K562 (cell line): ENCODE results near the gene ORAI3. TPM values are rescaled to one million over a fixed set of nuclear protein-coding genes. Genes with fewer than 3 reads are reported as not detected.

Experiments used
- BACH1 ChIP-seq: fragments of 200-800 bp; sonication (Bioruptor generic); IDR thresholded peaks from 2 replicates; pipeline ENCODE4 v1.6.1; 2016; ENCODE audit warnings: missing genetic modification characterization, missing compliant biosample characterization
- BCLAF1 ChIP-seq, 2 experiments: fragments of 450-650 bp in 1 of 2; IDR thresholded peaks; 2 replicates each; pipeline ENCODE4 v1.6.1; 2011 to 2017; ENCODE audit warnings: low read depth in 2 of 2, antibody characterized with exemption in 1 of 2, borderline replicate concordance in 1 of 2, low read length in 1 of 2, mild to moderate bottlenecking in 1 of 2, mixed read lengths in 1 of 2; ENCODE audit not compliant: control insufficient read depth in 1 of 2
- BCOR ChIP-seq: fragments of 450-650 bp; IDR thresholded peaks from 2 replicates; pipeline ENCODE4 v1.6.1; 2016
- CBFB ChIP-seq: sonication (generic); formaldehyde crosslinking; IDR thresholded peaks from 2 replicates; pipeline ENCODE4 v1.4.0; 2020; ENCODE audit warnings: mild to moderate bottlenecking, missing genetic modification reagents
- CCAR2 ChIP-seq: fragments of 200-400 bp; formaldehyde crosslinking; IDR thresholded peaks from 2 replicates; pipeline ENCODE4 v1.6.1; 2017; ENCODE audit warnings: mild to moderate bottlenecking, low read depth, low read length
- E4F1 ChIP-seq: fragments of 250-450 bp; sonication (Bioruptor Pico); IDR thresholded peaks from 2 replicates; pipeline ENCODE4 v1.5.0; 2021; ENCODE audit warnings: mild to moderate bottlenecking, borderline replicate concordance
- HCFC1 ChIP-seq: IDR thresholded peaks from 2 replicates; pipeline ENCODE4 v1.6.1; 2012; ENCODE audit warnings: low read depth, low read length, improper control_type of control experiment
- HNRNPH1 ChIP-seq: fragments of 200-400 bp; formaldehyde crosslinking; optimal IDR thresholded peaks from 2 replicates; pipeline ENCODE3; 2017; ENCODE audit warnings: low read depth, mild to moderate bottlenecking, low read length, moderate library complexity
- NCOA4 ChIP-seq: fragments of 450-650 bp; IDR thresholded peaks from 2 replicates; pipeline ENCODE4 v1.6.1; 2018; ENCODE audit warnings: mild to moderate bottlenecking; ENCODE audit not compliant: partially characterized antibody
- PPARD ChIP-seq: fragments of 250-450 bp; sonication (Bioruptor Pico); IDR thresholded peaks from 2 replicates; pipeline ENCODE4 v1.8.0; 2022; ENCODE audit warnings: inconsistent platforms, mild to moderate bottlenecking, moderate library complexity
- RBFOX2 ChIP-seq: fragments of 200-400 bp; formaldehyde crosslinking; IDR thresholded peaks from 2 replicates; pipeline ENCODE4 v1.6.1; 2017; ENCODE audit warnings: low read depth, mild to moderate bottlenecking, low read length, moderate library complexity
- RNF219 ChIP-seq: fragments of 250-450 bp; sonication (Bioruptor Pico); IDR thresholded peaks from 2 replicates; pipeline ENCODE4 v1.5.0; 2022; ENCODE audit warnings: mild to moderate bottlenecking
- U2AF1 ChIP-seq: fragments of 200-400 bp; formaldehyde crosslinking; optimal IDR thresholded peaks from 2 replicates; pipeline ENCODE3; 2017; ENCODE audit warnings: mild to moderate bottlenecking, low read depth, low read length, moderate library complexity
- ZKSCAN8 ChIP-seq: fragments of 200-800 bp; sonication (Bioruptor generic); IDR thresholded peaks from 2 replicates; pipeline ENCODE4 v1.6.1; 2016; ENCODE audit warnings: missing genetic modification characterization, missing compliant biosample characterization
- ZNF24 ChIP-seq: fragments of 450-650 bp; IDR thresholded peaks from 2 replicates; pipeline ENCODE4 v1.6.1; 2016
- ZNF518B ChIP-seq: fragments of 250-450 bp; sonication (Bioruptor Pico); IDR thresholded peaks from 2 replicates; pipeline ENCODE4 v1.5.0; 2021; ENCODE audit warnings: mild to moderate bottlenecking, moderate library complexity
- polyA plus RNA-seq, 8 experiments: library from polyadenylated mRNA; depleted of rRNA in 4 of 8; stranded (reverse) in 5 of 8; unstranded in 3 of 8; fragments of >200 nt; fragmentation: Nextera tagmentation in 2 of 8; fragmentation: Illumina TruSeq in 1 of 8; extraction: Ambion mirVana in 2 of 8; extraction: Trizol in 1 of 8; gene quantifications; 2 replicates each; pipeline versions ENCODE4 v1.2.1 to v1.2.3, GENCODE V29; 2011 to 2014; ENCODE audit warnings: inconsistent platforms in 1 of 8, missing spikeins in 1 of 8
- total RNA-seq, 7 experiments: library from RNA; depleted of rRNA in 6 of 7; stranded (reverse); fragments of >200 nt in 6 of 7; fragmentation: Illumina TruSeq in 2 of 7; extraction: Trizol in 2 of 7; gene quantifications; 2 replicates each; pipeline versions ENCODE4 v1.2.1 to v1.2.3, GENCODE V29; 2011 to 2021; ENCODE audit warnings: low replicate concordance in 1 of 7

ORAI3 gene
- total and polyA plus RNA-seq, 9 of the 15 experiments (the other 6 are each of a cell fraction or from before 2014, with no cell fraction given): 4.9 to 23.3 (median 14.1) TPM

GRCh38 chr16:30956601-30957455, 8.0 kb downstream of the ORAI3 start (continued):
- TF ChIP-seq BCLAF1 (IDR thresholded peaks at IDR 0.05; ENCODE audit: borderline replicate concordance in 1 of 2, control insufficient read depth in 1 of 2, low read depth in 2 of 2, low read length in 1 of 2): no peak
- no peak for TF ChIP-seq ZNF24
- TF ChIP-seq ZKSCAN8 (CRISPR knock-in tag): no peak
- peak; percentile 37; the same call in 1 of the 2 replicates for TF ChIP-seq ZNF518B (CRISPR knock-in tag)
- no peak for TF ChIP-seq HCFC1
- no peak; the same call in 1 of the 2 replicates for TF ChIP-seq BACH1
- TF ChIP-seq NCOA4: no peak
- TF ChIP-seq BCOR: peak; percentile 98
- no peak for TF ChIP-seq CBFB (CRISPR knock-in tag)
- TF ChIP-seq E4F1 (CRISPR knock-in tag): no peak
- no peak for TF ChIP-seq PPARD (CRISPR knock-in tag)
- no peak for TF ChIP-seq U2AF1
- no peak for TF ChIP-seq HNRNPH1
- no peak for TF ChIP-seq RNF219
- TF ChIP-seq RBFOX2: no peak
- no peak for TF ChIP-seq CCAR2
